ENCODE results near the gene CCDC51. TPM values are rescaled to one million over a fixed set of nuclear protein-coding genes. Genes with fewer than 3 reads are reported as not detected.

The CCDC51 gene
- total and polyA plus RNA-seq, 2 donors (not counting 1 experiment from before 2014, with no cell fraction given), result 5.0 to 5.9 TPM

GRCh38 chr3:48441940-48442339 lies 2.0 kb upstream of the CCDC51 start:
- Histone ChIP-seq H2AFZ (ENCODE audit: insufficient read depth, low read depth, low read length, poor library complexity, severe bottlenecking) (no peak overlapping the region), H3K27ac (ENCODE audit: low read length in 2 of 2) (peak overlapping the region in 1 of 2 donors; percentile 85), H3K4me1 (ENCODE audit: control insufficient read depth in 2 of 2, insufficient read depth in 2 of 2, low read length in 2 of 2) (peaks cover 19 to 36% of the 10 kb centered on the region in 2 donors), H3K36me3 (replicated peaks in 1 of 2; ENCODE audit: control extremely low read depth in 1 of 2, control insufficient read depth in 1 of 2, extremely low read depth in 1 of 2, insufficient read depth in 2 of 2, low read length in 1 of 2) (peaks cover 0 to 30% of the 10 kb centered on the region in 2 experiments), H3K9me3 (ENCODE audit: control extremely low read depth in 1 of 3, control insufficient read depth in 2 of 3, insufficient read depth in 1 of 3, low read length in 2 of 3) (no peaks in the 10 kb centered on the region), H3K4me2 (replicated peaks; ENCODE audit: low read depth, low read length, poor library complexity, severe bottlenecking) (peak overlapping the region; percentile 89), H3K4me3 (ENCODE audit: control extremely low read depth in 1 of 5, extremely low read depth in 1 of 5, insufficient read depth in 1 of 5, low read depth in 2 of 5, low read length in 4 of 5) (no peak overlapping the region), H4K20me1 (ENCODE audit: control insufficient read depth, insufficient read depth, low read length, poor library complexity, severe bottlenecking) (peaks cover 12% of the 10 kb centered on the region), H3K9ac (ENCODE audit: low read length) (no peak overlapping the region), H3K27me3 (replicated peaks in 1 of 4; ENCODE audit: control extremely low read depth in 1 of 4, control insufficient read depth in 3 of 4, insufficient read depth in 4 of 4, low read length in 3 of 4) (no peaks in the 10 kb centered on the region), H3K79me2 (ENCODE audit: control insufficient read depth, insufficient read depth, low read length) (peaks cover 45% of the 10 kb centered on the region)
- H3K9me3 Mint-ChIP-seq (ENCODE audit: insufficient read depth), result no peaks in the 10 kb centered on the region
- DNase-seq (no peak), ATAC-seq (ENCODE audit: low read depth) (no peak)
- no peaks in the 10 kb centered on the region for H3K27me3 Mint-ChIP-seq
- intact Hi-C loops (cut with micrococcal nuclease), result loop anchor here (5.0 to 10.0 kb wide), 2 partner anchors 137 to 255 kb away; partner anchors contain the start of genes CDC25A and NME6
- H3K4me3 Mint-ChIP-seq, result peak overlapping the region; percentile 97
- ChIA-PET POLR2A (no interaction called here), CTCF (interaction anchor here (1.2 to 1.7 kb wide), 2 partner anchors 22 to 66 kb away, joined by 3 to 6 read pairs; no protein-coding TSS in a partner anchor)
- TF ChIP-seq, protein P1, sequence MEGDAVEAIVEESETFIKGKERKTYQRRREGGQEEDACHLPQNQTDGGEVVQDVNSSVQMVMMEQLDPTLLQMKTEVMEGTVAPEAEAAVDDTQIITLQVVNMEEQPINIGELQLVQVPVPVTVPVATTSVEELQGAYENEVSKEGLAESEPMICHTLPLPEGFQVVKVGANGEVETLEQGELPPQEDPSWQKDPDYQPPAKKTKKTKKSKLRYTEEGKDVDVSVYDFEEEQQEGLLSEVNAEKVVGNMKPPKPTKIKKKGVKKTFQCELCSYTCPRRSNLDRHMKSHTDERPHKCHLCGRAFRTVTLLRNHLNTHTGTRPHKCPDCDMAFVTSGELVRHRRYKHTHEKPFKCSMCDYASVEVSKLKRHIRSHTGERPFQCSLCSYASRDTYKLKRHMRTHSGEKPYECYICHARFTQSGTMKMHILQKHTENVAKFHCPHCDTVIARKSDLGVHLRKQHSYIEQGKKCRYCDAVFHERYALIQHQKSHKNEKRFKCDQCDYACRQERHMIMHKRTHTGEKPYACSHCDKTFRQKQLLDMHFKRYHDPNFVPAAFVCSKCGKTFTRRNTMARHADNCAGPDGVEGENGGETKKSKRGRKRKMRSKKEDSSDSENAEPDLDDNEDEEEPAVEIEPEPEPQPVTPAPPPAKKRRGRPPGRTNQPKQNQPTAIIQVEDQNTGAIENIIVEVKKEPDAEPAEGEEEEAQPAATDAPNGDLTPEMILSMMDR (IDR thresholded peaks at IDR 0.05), result no peak
- no peak for TF ChIP-seq EZH2 (IDR thresholded peaks at IDR 0.05; ENCODE audit: borderline replicate concordance, insufficient read depth, low read depth, low read length, poor library complexity, severe bottlenecking)
- peaks cover 49% of the 10 kb centered on the region for H3K4me1 Mint-ChIP-seq
- H3K27ac Mint-ChIP-seq, result peak overlapping the region; percentile 41
- WGBS (ENCODE audit: insufficient coverage), result 89% methylated on average over 3 of the region's 6 CpGs

DNA sequence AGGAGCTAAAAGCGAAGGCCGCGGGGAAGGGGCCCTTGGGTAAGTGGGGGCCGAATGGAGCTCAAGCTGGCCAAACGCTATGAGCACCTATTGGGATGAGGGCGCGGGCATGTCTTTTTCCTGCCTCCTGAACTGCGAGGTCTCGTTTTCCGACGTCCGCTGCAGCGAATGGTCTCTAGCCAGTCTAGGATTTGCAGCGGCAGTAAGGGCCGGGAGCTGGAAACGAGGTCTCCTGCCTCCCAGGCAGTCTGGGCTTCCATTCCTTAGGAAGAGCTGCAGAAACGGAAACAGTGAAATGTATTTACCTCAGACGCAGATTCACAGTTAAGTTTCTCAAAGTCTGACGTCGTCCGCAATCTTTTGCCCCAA lies 655 bp upstream of the CCDC51 start:
- WGBS (ENCODE audit: insufficient coverage), result under 1% methylated on average over 18 of the region's 21 CpGs
- peak overlapping the region; percentile 90 for H2AFZ ChIP-seq (ENCODE audit: insufficient read depth, low read depth, low read length, poor library complexity, severe bottlenecking)
- no peak for DNase-seq
- peaks cover 37% of the 10 kb centered on the region for H3K4me1 Mint-ChIP-seq
- no peaks in the 10 kb centered on the region for H3K9me3 Mint-ChIP-seq (ENCODE audit: insufficient read depth)
- peaks cover 19 to 30% of the 10 kb centered on the region in 2 donors for H3K4me1 ChIP-seq (ENCODE audit: control insufficient read depth in 2 of 2, insufficient read depth in 2 of 2, low read length in 2 of 2)
- peak overlapping the region; percentile 83 to 94 (median 91) for H3K4me3 ChIP-seq (ENCODE audit: control extremely low read depth in 1 of 5, extremely low read depth in 1 of 5, insufficient read depth in 1 of 5, low read depth in 2 of 5, low read length in 4 of 5)
- H3K79me2 ChIP-seq (ENCODE audit: control insufficient read depth, insufficient read depth, low read length), result peaks cover 49% of the 10 kb centered on the region
- H3K4me2 ChIP-seq (replicated peaks; ENCODE audit: low read depth, low read length, poor library complexity, severe bottlenecking), result peak overlapping the region; percentile 89
- H3K4me3 Mint-ChIP-seq, result peak overlapping the region; percentile 97
- TF ChIP-seq EZH2 (IDR thresholded peaks at IDR 0.05; ENCODE audit: borderline replicate concordance, insufficient read depth, low read depth, low read length, poor library complexity, severe bottlenecking), result no peak
- TF ChIP-seq, protein P1 (IDR thresholded peaks at IDR 0.05), result no peak
- no peak for ATAC-seq (ENCODE audit: low read depth)
- H3K27ac Mint-ChIP-seq, result peak overlapping the region; percentile 92
- H3K27me3 ChIP-seq (replicated peaks in 1 of 4; ENCODE audit: control extremely low read depth in 1 of 4, control insufficient read depth in 3 of 4, insufficient read depth in 4 of 4, low read length in 3 of 4), result no peaks in the 10 kb centered on the region
- no peaks in the 10 kb centered on the region for H3K27me3 Mint-ChIP-seq
- H3K9ac ChIP-seq (ENCODE audit: low read length), result peak overlapping the region; percentile 90
- peaks cover 12% of the 10 kb centered on the region for H4K20me1 ChIP-seq (ENCODE audit: control insufficient read depth, insufficient read depth, low read length, poor library complexity, severe bottlenecking)
- intact Hi-C loops (cut with micrococcal nuclease), result loop anchor here (1.0 to 10.0 kb wide), 4 partner anchors 33 to 253 kb away; partner anchors contain the start of genes CDC25A and NME6
- CTCF ChIA-PET, result interaction anchor here (0.6 to 13.4 kb wide), 9 partner anchors 12 to 678 kb away, joined by 3 to 330 read pairs (median 7); partner anchors contain the start of gene NME6
- POLR2A ChIA-PET, result interaction anchor here (0.6 to 1.9 kb wide), 6 partner anchors 14 to 1249 kb away, joined by 3 to 22 read pairs (median 4); partner anchors contain the start of gene ZNF589
- H3K27ac ChIP-seq (ENCODE audit: low read length in 2 of 2), result peak overlapping the region; percentile 85
- peaks cover 0 to 30% of the 10 kb centered on the region in 2 experiments for H3K36me3 ChIP-seq (replicated peaks in 1 of 2; ENCODE audit: control extremely low read depth in 1 of 2, control insufficient read depth in 1 of 2, extremely low read depth in 1 of 2, insufficient read depth in 2 of 2, low read length in 1 of 2)
- no peaks in the 10 kb centered on the region for H3K9me3 ChIP-seq (ENCODE audit: control extremely low read depth in 1 of 3, control insufficient read depth in 2 of 3, insufficient read depth in 1 of 3, low read length in 2 of 3)

All from B cell (primary cell).